ENCODE data around the gene NMUR1.

Gene NMUR1

DNA sequence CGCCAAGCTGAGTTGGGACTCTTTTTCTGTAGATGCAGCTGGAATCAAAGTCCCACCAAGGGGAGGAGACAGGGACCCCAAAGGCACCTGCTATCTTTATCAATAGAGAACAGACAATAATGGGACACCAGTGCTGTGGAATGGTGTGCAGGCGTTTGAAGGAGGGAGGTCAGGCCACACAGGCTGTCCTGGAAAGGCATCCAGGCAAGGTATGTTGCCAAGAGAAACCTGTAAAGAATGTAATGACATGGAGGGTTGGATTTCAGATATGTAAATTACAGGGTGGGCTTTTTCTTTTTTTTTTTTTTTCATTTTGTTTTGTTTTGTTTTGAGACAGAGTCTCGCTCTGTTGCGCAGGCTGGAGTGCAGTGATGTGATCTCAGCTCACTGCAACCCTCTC, 9.7 kb upstream of the NMUR1 start:
- Histone ChIP-seq H3K27me3 (no peaks in the 10 kb centered on the region), H3K9me3 (peaks cover 0 to 5% (median 0%) of the 10 kb centered on the region in 3 donors), H3K4me3 (no peak overlapping the region), H3K4me1 (peaks cover 0 to 19% (median 11%) of the 10 kb centered on the region in 4 donors), H3K27ac (no peak overlapping the region), H3K36me3 (no peaks in the 10 kb centered on the region)
- intact Hi-C loops (cut with DNase I; ENCODE audit: low total_unique reads): no loop called here
- no peak for DNase-seq
- TF ChIP-seq, protein P1, sequence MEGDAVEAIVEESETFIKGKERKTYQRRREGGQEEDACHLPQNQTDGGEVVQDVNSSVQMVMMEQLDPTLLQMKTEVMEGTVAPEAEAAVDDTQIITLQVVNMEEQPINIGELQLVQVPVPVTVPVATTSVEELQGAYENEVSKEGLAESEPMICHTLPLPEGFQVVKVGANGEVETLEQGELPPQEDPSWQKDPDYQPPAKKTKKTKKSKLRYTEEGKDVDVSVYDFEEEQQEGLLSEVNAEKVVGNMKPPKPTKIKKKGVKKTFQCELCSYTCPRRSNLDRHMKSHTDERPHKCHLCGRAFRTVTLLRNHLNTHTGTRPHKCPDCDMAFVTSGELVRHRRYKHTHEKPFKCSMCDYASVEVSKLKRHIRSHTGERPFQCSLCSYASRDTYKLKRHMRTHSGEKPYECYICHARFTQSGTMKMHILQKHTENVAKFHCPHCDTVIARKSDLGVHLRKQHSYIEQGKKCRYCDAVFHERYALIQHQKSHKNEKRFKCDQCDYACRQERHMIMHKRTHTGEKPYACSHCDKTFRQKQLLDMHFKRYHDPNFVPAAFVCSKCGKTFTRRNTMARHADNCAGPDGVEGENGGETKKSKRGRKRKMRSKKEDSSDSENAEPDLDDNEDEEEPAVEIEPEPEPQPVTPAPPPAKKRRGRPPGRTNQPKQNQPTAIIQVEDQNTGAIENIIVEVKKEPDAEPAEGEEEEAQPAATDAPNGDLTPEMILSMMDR (IDR thresholded peaks at IDR 0.05): no peak

DNA sequence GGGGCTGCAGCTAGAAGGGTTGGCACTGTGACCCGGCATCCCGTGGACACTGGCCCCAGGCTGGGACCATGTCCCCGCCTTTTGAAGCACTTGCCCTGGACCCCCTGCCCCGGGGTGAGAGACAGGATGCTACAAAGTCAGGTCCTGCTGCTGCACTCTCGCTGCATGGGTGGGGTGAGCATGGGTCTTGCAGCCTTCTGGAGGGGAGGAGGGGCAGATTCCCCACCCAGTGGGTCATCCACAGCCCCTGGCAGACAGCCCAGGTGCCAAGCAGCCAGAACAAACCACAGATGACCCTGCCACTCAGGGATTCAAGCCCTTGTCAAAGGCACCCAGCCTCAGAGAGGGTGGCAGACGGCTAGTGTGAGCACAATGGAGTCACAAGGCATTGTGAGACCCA, 5.7 kb upstream of the NMUR1 start:
- TF ChIP-seq, protein P1 (IDR thresholded peaks at IDR 0.05): no peak
- Histone ChIP-seq H3K9me3 (no peaks in the 10 kb centered on the region), H3K27me3 (no peaks in the 10 kb centered on the region), H3K4me3 (no peak overlapping the region), H3K27ac (no peak overlapping the region), H3K36me3 (no peaks in the 10 kb centered on the region), H3K4me1 (peaks cover 0 to 4% (median under 1%) of the 10 kb centered on the region in 4 donors)
- no peak for DNase-seq
- intact Hi-C loops (cut with DNase I; ENCODE audit: low total_unique reads): no loop called here

DNA sequence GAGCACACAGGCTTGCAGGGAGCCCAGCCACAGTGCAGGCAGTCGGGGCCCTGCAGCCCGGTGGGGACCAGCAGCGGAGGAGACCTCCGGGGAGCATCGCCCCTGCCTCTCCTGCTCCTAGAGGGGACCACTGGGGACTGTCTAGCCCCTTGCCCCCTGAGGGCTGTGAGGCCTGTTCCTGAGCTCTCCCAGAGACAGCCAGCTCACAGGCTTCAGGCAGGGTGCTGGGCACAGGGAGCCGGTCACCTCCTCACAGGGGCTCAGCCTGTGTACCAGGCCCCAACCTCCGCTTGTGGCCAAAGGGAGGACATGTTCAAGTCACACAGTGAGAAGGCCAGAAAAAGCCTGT, 3.5 kb upstream of the NMUR1 start:
- TF ChIP-seq, protein P1 (IDR thresholded peaks at IDR 0.05): no peak
- H3K36me3 ChIP-seq: no peaks in the 10 kb centered on the region
- H3K4me1 ChIP-seq: peaks cover 0 to 10% (median 9%) of the 10 kb centered on the region in 4 donors
- H3K4me3 ChIP-seq: no peak overlapping the region
- peaks cover 0 to 6% of the 10 kb centered on the region in 2 donors for H3K27me3 ChIP-seq
- peak in 1 of 2 donors; percentile 13 for DNase-seq
- no peaks in the 10 kb centered on the region for H3K9me3 ChIP-seq
- H3K27ac ChIP-seq: no peak overlapping the region
- intact Hi-C loops (cut with DNase I; ENCODE audit: low total_unique reads): no loop called here

DNA sequence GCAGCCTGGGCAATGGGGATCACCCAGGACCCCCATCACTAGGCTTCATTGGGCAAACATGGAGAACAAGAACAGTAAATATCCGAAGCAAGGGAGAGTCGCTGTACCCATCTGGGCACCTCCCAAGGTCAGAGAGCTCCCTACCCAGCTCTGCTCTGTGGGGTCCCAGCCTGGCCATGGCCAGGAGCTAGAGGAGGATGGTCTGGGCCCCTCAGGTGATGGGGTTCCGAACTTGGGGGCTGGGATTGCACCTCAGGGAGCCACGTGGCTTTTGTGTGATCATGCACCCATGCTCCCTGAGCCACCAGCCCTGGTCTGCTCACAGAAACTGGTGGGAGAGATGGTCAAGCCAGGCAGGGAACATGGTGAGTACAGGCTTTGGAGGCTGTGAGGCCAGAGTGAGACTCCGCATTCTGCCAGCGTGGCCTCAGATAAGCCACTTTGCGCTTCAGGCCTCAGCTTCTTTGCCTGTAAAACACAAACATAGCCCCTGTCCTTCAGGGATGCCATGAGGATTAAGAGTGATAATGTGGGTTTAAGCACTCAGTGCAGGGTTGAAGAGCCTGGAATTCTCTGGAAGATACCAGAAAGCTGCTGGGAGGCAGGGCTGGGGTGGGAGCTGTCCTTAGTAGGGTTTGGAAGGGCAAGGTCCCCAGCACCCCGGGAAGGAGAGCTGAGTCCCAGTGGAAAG, 3.0 kb upstream of the NMUR1 start:
- Histone ChIP-seq H3K36me3 (no peaks in the 10 kb centered on the region), H3K4me3 (no peak overlapping the region), H3K27ac (no peak overlapping the region), H3K9me3 (no peaks in the 10 kb centered on the region), H3K27me3 (peaks cover 0 to 6% of the 10 kb centered on the region in 2 donors), H3K4me1 (peaks cover 0 to 10% (median 9%) of the 10 kb centered on the region in 4 donors)
- TF ChIP-seq, protein P1 (IDR thresholded peaks at IDR 0.05): no peak
- intact Hi-C loops (cut with DNase I; ENCODE audit: low total_unique reads): no loop called here
- DNase-seq: peak in 1 of 2 donors; percentile 18

DNA sequence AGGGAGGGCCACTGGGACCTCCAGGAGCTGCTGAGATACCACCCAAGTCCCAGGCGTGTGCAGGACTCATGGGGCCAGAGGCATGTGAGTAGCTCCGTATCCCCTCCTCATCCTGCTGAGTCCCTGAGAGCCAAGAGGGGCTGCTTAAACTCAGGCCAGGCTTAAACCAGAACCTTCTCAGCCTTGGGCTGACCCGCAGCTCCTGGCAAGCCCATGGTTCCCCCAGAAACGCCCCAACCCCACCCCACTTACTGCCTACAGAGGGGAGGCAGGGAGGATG, 2.5 kb upstream of the NMUR1 start:
- TF ChIP-seq, protein P1 (IDR thresholded peaks at IDR 0.05): no peak
- peaks cover 0 to 6% of the 10 kb centered on the region in 2 donors for H3K27me3 ChIP-seq
- no peaks in the 10 kb centered on the region for H3K36me3 ChIP-seq
- no peaks in the 10 kb centered on the region for H3K9me3 ChIP-seq
- intact Hi-C loops (cut with DNase I; ENCODE audit: low total_unique reads): no loop called here
- H3K4me3 ChIP-seq: no peak overlapping the region
- peaks cover 0 to 10% (median 9%) of the 10 kb centered on the region in 4 donors for H3K4me1 ChIP-seq
- DNase-seq: peak in 1 of 2 donors; percentile 9
- no peak overlapping the region for H3K27ac ChIP-seq

All from tibial artery (tissue), 4 donors.